ENCODE data around the gene IPO5. TPM values are rescaled to one million over a fixed set of nuclear protein-coding genes. Genes with fewer than 3 reads are reported as not detected.
A peak's percentile ranks its signal among the peaks of the same experiment; 100 is the strongest.
"Not testable (repeated sequence)": the region's sequence is repeated elsewhere in the genome, so short reads cannot be mapped to it uniquely, and the experiment has no call there.

Gene IPO5
- total RNA-seq, 1 donor from 2014 or later: 154 TPM

GRCh38 chr13:97999653-98000052 is 46.2 kb downstream of the IPO5 start:
- DNase-seq (ENCODE audit: low read depth) (no peak), FAIRE-seq (no peak)
- Mint-ChIP-seq H3K27ac (ENCODE audit: unreplicated experiment) (no peak overlapping the region), H3K9me3 (ENCODE audit: unreplicated experiment) (no peaks in the 10 kb centered on the region), H3K27me3 (ENCODE audit: low read depth, unreplicated experiment) (no peaks in the 10 kb centered on the region), H3K36me3 (ENCODE audit: low read depth, unreplicated experiment) (peaks cover 34% of the 10 kb centered on the region), H3K4me1 (ENCODE audit: low read depth, unreplicated experiment) (no peaks in the 10 kb centered on the region), H3K4me3 (ENCODE audit: unreplicated experiment) (no peak overlapping the region)
- TF ChIP-seq EZH2 (IDR thresholded peaks at IDR 0.05; ENCODE audit: insufficient read depth, low read length): no peak
- no peak for TF ChIP-seq CTCF (IDR thresholded peaks at IDR 0.05; ENCODE audit: insufficient read depth, low read depth, low read length)
- no peak overlapping the region for H3K4me2 ChIP-seq (ENCODE audit: low read length)
- peaks cover 12% of the 10 kb centered on the region for H4K20me1 ChIP-seq (ENCODE audit: insufficient read depth, low read length)
- H3K79me2 ChIP-seq (ENCODE audit: insufficient read depth, low read length): peaks cover 6% of the 10 kb centered on the region
- H3K36me3 ChIP-seq (ENCODE audit: insufficient read depth, low read length): peaks cover 67% of the 10 kb centered on the region
- no peak overlapping the region for H3K27ac ChIP-seq (ENCODE audit: low read depth, low read length)
- H3K27me3 ChIP-seq (ENCODE audit: insufficient read depth, low read length): no peaks in the 10 kb centered on the region
- no peaks in the 10 kb centered on the region for H3K9me3 ChIP-seq (ENCODE audit: insufficient read depth, low read depth, low read length)
- no peak overlapping the region for H2AFZ ChIP-seq (ENCODE audit: low read depth, low read length)
- H3K4me3 ChIP-seq (ENCODE audit: insufficient read depth, low read depth, low read length): no peak overlapping the region
- H3K9ac ChIP-seq (ENCODE audit: low read length): no peak overlapping the region
- peaks cover 4% of the 10 kb centered on the region for H3K4me1 ChIP-seq (ENCODE audit: insufficient read depth, low read length)

GRCh38 chr13:98004107-98004506 is 50.6 kb downstream of the IPO5 start:
- H3K27ac ChIP-seq (ENCODE audit: low read depth, low read length): peak overlapping the region; percentile 14
- peaks cover 6% of the 10 kb centered on the region for H3K79me2 ChIP-seq (ENCODE audit: insufficient read depth, low read length)
- Mint-ChIP-seq H3K4me3 (ENCODE audit: unreplicated experiment) (peak overlapping the region; percentile 13), H3K36me3 (ENCODE audit: low read depth, unreplicated experiment) (peaks cover 39% of the 10 kb centered on the region), H3K4me1 (ENCODE audit: low read depth, unreplicated experiment) (no peaks in the 10 kb centered on the region), H3K9me3 (ENCODE audit: unreplicated experiment) (no peaks in the 10 kb centered on the region), H3K27ac (ENCODE audit: unreplicated experiment) (peak overlapping the region; percentile 35), H3K27me3 (ENCODE audit: low read depth, unreplicated experiment) (no peaks in the 10 kb centered on the region)
- DNase-seq (ENCODE audit: low read depth) (peak; percentile 75), FAIRE-seq (no peak)
- H3K4me1 ChIP-seq (ENCODE audit: insufficient read depth, low read length): peaks cover 4% of the 10 kb centered on the region
- H2AFZ ChIP-seq (ENCODE audit: low read depth, low read length): no peak overlapping the region
- H3K36me3 ChIP-seq (ENCODE audit: insufficient read depth, low read length): peaks cover 76% of the 10 kb centered on the region
- no peaks in the 10 kb centered on the region for H3K9me3 ChIP-seq (ENCODE audit: insufficient read depth, low read depth, low read length)
- H3K27me3 ChIP-seq (ENCODE audit: insufficient read depth, low read length): no peaks in the 10 kb centered on the region
- no peak overlapping the region for H3K9ac ChIP-seq (ENCODE audit: low read length)
- TF ChIP-seq CTCF (IDR thresholded peaks at IDR 0.05; ENCODE audit: insufficient read depth, low read depth, low read length): no peak
- no peak overlapping the region for H3K4me2 ChIP-seq (ENCODE audit: low read length)
- H3K4me3 ChIP-seq (ENCODE audit: insufficient read depth, low read depth, low read length): no peak overlapping the region
- peaks cover 12% of the 10 kb centered on the region for H4K20me1 ChIP-seq (ENCODE audit: insufficient read depth, low read length)

GRCh38 chr13:98004997-98005396 is 51.5 kb downstream of the IPO5 start:
- not testable (repeated sequence) for H3K4me1 ChIP-seq (ENCODE audit: insufficient read depth, low read length); H3K4me3 Mint-ChIP-seq (ENCODE audit: unreplicated experiment); H3K79me2 ChIP-seq (ENCODE audit: insufficient read depth, low read length); H3K9me3 Mint-ChIP-seq (ENCODE audit: unreplicated experiment); H3K4me3 ChIP-seq (ENCODE audit: insufficient read depth, low read depth, low read length); H3K4me1 Mint-ChIP-seq (ENCODE audit: low read depth, unreplicated experiment); H3K4me2 ChIP-seq (ENCODE audit: low read length); H3K9me3 ChIP-seq (ENCODE audit: insufficient read depth, low read depth, low read length); H3K27ac ChIP-seq (ENCODE audit: low read depth, low read length); H3K27ac Mint-ChIP-seq (ENCODE audit: unreplicated experiment); H2AFZ ChIP-seq (ENCODE audit: low read depth, low read length); FAIRE-seq; H3K27me3 ChIP-seq (ENCODE audit: insufficient read depth, low read length); H3K27me3 Mint-ChIP-seq (ENCODE audit: low read depth, unreplicated experiment); H3K9ac ChIP-seq (ENCODE audit: low read length)
- DNase-seq (ENCODE audit: low read depth): peak; percentile 9
- Histone ChIP-seq H4K20me1 (ENCODE audit: insufficient read depth, low read length) (peaks cover 12% of the 10 kb centered on the region), H3K36me3 (ENCODE audit: insufficient read depth, low read length) (peaks cover 78% of the 10 kb centered on the region)
- peaks cover 35% of the 10 kb centered on the region for H3K36me3 Mint-ChIP-seq (ENCODE audit: low read depth, unreplicated experiment)

All from astrocyte (in vitro differentiated cells and primary cell).